Activated B cell treated with CpG ODN at 0.5 μM for 24 hours (primary cell): ENCODE data around the gene FAM184A. TPM values are rescaled to one million over a fixed set of nuclear protein-coding genes. Genes with fewer than 3 reads are reported as not detected.

Experiments used
- ATAC-seq: fragments of 200-7000 bp; cut with Tn5 transposase; one replicate; pipeline ENCODE4 v1.10.0; 2021; ENCODE audit warnings: low read depth, mild to moderate bottlenecking, moderate library complexity
- CTCF ChIA-PET: fragments of 350-600 bp; sonication (Branson Sonifier 250); formaldehyde crosslinking; loops from one replicate; lab custom pipeline; 2021; ENCODE audit warnings: antibody characterized with exemption; lab: Charles Lee
- POLR2A ChIA-PET: fragments of 350-600 bp; sonication (Branson Sonifier 250); formaldehyde crosslinking; loops from one replicate; lab custom pipeline; 2021; ENCODE audit warnings: antibody characterized with exemption; lab: Charles Lee
- DNase-seq: peaks from one replicate; pipeline ENCODE4 v3.0.0; 2022
- H3K27ac Mint-ChIP-seq: one replicate; pipeline ENCODE4 v1.8.0; 2020; ENCODE audit warnings: mixed read lengths
- H3K27me3 Mint-ChIP-seq: one replicate; pipeline ENCODE4 v1.8.0; 2021; ENCODE audit warnings: mixed read lengths
- H3K36me3 Mint-ChIP-seq: one replicate; pipeline ENCODE4 v1.8.0; 2021; ENCODE audit warnings: low read depth, mixed read lengths
- H3K4me1 Mint-ChIP-seq: one replicate; pipeline ENCODE4 v1.8.0; 2021; ENCODE audit warnings: mixed read lengths
- H3K4me3 Mint-ChIP-seq: one replicate; pipeline ENCODE4 v1.8.0; 2020; ENCODE audit warnings: mild to moderate bottlenecking, mixed read lengths
- H3K9me3 Mint-ChIP-seq: one replicate; pipeline ENCODE4 v1.8.0; 2020; ENCODE audit warnings: mixed read lengths
- intact Hi-C: fragments of 100-400 bp; cut with micrococcal nuclease; formaldehyde crosslinking; loops from one replicate; pipeline ENCODE4 v1.15.1; 2024
- total RNA-seq: library from RNA; stranded (reverse); gene quantifications from 2 replicates; pipeline ENCODE4 v1.2.3, GENCODE V29; 2022
- TF ChIP-seq, protein P1 (sequence below): fragments of 200-600 bp; IDR thresholded peaks from one replicate; pipeline ENCODE4 v1.8.0; 2022; ENCODE audit warnings: antibody characterized with exemption, mild to moderate bottlenecking

The FAM184A gene
- total RNA-seq, 1 donor from 2014 or later, result 1.1 TPM

DNA sequence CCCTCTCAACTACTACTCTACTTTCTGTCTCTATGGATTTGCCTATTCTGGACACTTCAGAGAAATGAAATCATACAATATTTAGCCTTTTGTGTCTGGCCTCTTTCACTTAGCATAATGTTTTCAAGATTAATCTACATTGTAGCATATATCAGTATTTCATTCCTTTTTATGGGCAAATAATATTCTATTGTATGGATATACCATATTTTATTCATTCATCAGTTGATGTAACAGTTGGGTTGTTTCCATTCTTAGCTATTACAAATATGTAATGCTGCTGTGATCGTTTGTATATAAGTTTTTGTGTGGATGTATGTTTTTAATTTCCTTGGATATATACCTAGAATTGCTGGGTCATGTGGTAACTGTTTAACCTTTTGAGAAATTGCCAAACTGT, 23.4 kb downstream of the FAM184A start:
- ChIA-PET CTCF (no interaction called here), POLR2A (no interaction called here)
- Mint-ChIP-seq H3K27me3 (peaks cover 2% of the 10 kb centered on the region), H3K4me1 (no peaks in the 10 kb centered on the region), H3K9me3 (peaks cover 7% of the 10 kb centered on the region), H3K27ac (no peak overlapping the region), H3K4me3 (no peak overlapping the region), H3K36me3 (no peaks in the 10 kb centered on the region)
- DNase-seq (no peak), ATAC-seq (no peak)
- TF ChIP-seq, protein P1, sequence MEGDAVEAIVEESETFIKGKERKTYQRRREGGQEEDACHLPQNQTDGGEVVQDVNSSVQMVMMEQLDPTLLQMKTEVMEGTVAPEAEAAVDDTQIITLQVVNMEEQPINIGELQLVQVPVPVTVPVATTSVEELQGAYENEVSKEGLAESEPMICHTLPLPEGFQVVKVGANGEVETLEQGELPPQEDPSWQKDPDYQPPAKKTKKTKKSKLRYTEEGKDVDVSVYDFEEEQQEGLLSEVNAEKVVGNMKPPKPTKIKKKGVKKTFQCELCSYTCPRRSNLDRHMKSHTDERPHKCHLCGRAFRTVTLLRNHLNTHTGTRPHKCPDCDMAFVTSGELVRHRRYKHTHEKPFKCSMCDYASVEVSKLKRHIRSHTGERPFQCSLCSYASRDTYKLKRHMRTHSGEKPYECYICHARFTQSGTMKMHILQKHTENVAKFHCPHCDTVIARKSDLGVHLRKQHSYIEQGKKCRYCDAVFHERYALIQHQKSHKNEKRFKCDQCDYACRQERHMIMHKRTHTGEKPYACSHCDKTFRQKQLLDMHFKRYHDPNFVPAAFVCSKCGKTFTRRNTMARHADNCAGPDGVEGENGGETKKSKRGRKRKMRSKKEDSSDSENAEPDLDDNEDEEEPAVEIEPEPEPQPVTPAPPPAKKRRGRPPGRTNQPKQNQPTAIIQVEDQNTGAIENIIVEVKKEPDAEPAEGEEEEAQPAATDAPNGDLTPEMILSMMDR, result no peak
- intact Hi-C loops, result no loop called here

DNA sequence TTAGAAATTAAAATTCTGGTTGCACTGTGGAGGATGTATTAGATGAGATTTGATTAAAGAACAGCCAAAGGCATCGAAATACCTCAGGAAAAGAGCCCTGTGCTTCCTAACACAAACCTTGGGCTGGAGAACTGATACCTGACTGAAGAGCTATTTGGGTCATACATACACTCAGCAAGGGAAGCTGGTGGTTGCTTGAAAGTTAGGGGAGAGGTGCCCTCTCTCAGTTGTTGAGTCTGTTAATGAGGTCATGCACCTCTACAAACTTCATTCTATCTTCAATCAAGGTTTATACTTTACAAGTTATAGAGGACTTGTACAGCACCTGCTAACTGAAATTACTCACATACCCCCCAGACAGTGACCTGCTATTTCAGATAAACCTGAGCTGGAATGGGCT, 25.5 kb downstream of the FAM184A start:
- TF ChIP-seq, protein P1, result no peak
- no peak for DNase-seq
- Mint-ChIP-seq H3K4me3 (no peak overlapping the region), H3K36me3 (no peaks in the 10 kb centered on the region), H3K4me1 (no peaks in the 10 kb centered on the region), H3K27ac (no peak overlapping the region), H3K9me3 (peaks cover 7% of the 10 kb centered on the region), H3K27me3 (no peaks in the 10 kb centered on the region)
- no peak for ATAC-seq
- intact Hi-C loops, result no loop called here
- POLR2A ChIA-PET, result no interaction called here
- CTCF ChIA-PET, result no interaction called here

DNA sequence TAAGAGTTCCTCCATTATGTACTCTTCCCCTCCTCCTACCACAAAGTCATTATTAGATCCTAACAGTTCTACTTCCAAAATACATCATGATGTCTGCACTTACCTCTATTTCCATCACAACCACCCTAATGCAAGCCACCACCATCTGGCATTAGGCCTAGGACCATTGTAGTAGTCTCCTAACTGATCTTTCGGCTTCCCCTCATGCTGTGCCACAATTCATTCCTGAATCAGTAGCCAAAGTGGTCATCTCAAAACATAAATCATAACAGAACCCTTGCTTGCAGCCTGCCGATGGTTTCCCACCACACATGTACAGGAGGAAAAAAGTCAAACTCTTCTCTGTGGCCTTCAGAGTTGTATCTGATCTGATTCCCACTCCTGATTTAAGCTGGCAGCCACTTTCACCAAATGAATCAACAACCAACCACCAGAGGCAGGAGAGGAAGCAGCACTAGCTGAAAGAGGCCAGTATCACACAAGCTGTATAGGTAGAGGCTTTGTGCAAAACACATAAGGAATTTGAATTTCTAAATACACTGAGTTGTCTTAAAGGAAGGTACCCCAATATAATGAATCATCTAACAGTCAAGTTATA, 26.1 kb downstream of the FAM184A start:
- H3K9me3 Mint-ChIP-seq, result peaks cover 7% of the 10 kb centered on the region
- H3K36me3 Mint-ChIP-seq, result no peaks in the 10 kb centered on the region
- DNase-seq (no peak), ATAC-seq (no peak)
- CTCF ChIA-PET, result no interaction called here
- POLR2A ChIA-PET, result no interaction called here
- H3K4me1 Mint-ChIP-seq, result no peaks in the 10 kb centered on the region
- intact Hi-C loops, result no loop called here
- H3K27ac Mint-ChIP-seq, result no peak overlapping the region
- H3K4me3 Mint-ChIP-seq, result no peak overlapping the region
- TF ChIP-seq, protein P1, result no peak
- H3K27me3 Mint-ChIP-seq, result no peaks in the 10 kb centered on the region

DNA sequence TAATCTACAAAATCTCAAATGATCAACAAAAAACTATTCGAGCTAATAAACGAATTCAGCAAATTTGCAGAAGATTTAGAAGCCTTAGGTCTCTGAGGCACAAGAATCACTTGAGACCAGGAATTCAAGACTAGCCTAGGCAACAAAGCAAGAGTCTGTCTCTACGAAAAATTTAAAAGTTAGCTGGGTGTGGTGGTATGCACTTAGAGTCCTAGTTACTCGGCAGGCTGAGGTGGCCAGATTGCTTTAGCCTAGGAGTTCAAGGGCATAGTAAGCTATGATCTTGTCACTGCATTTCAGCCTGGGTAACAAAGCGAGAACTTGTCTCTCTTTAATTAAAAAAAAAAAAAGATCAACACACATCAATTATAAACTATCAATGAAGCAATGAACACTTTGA, 34.2 kb downstream of the FAM184A start:
- Mint-ChIP-seq H3K27me3 (peaks cover 4% of the 10 kb centered on the region), H3K9me3 (no peaks in the 10 kb centered on the region), H3K4me1 (no peaks in the 10 kb centered on the region), H3K4me3 (no peak overlapping the region), H3K27ac (no peak overlapping the region), H3K36me3 (no peaks in the 10 kb centered on the region)
- ChIA-PET CTCF (no interaction called here), POLR2A (no interaction called here)
- DNase-seq (no peak), ATAC-seq (no peak)
- intact Hi-C loops, result no loop called here
- TF ChIP-seq, protein P1, result no peak

DNA sequence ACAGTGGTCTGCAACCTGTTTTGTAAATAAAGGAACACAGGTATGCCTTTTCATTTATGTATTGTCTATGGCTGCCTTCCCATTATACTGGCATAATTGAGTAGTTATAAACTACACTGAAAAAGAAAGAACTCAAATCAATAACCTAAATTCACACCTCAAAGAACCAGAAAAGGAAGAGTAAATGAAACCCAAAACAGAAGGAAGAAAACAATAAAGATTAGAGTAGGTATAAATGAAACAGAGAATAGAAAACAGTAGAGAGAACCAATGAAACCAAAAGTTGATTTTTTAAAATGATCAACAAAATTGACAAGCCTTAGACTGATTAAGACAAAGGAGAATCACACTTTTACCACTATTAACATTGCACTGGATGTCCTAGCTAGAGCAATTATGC, 34.7 kb downstream of the FAM184A start:
- no peaks in the 10 kb centered on the region for H3K36me3 Mint-ChIP-seq
- CTCF ChIA-PET, result no interaction called here
- ATAC-seq, result no peak
- H3K4me1 Mint-ChIP-seq, result no peaks in the 10 kb centered on the region
- intact Hi-C loops, result no loop called here
- no peak overlapping the region for H3K27ac Mint-ChIP-seq
- H3K4me3 Mint-ChIP-seq, result no peak overlapping the region
- H3K9me3 Mint-ChIP-seq, result no peaks in the 10 kb centered on the region
- TF ChIP-seq, protein P1, result no peak
- DNase-seq, result no peak
- peaks cover 4% of the 10 kb centered on the region for H3K27me3 Mint-ChIP-seq
- POLR2A ChIA-PET, result no interaction called here
